ENCODE results near the gene STRA6. TPM values are rescaled to one million over a fixed set of nuclear protein-coding genes. Genes with fewer than 3 reads are reported as not detected.

The STRA6 gene
- total and polyA plus RNA-seq, 2 of the 8 experiments (the other 6 are each of a cell fraction or from before 2014, with no cell fraction given) = 9.3 to 14.5 TPM

- no peak overlapping the region for H3K27ac ChIP-seq (ENCODE audit: low read depth, low read length)
- H3K79me1 ChIP-seq (ENCODE audit: low read depth, low read length) = no peaks in the 10 kb centered on the region
- H2BK120ac ChIP-seq (replicated peaks; ENCODE audit: low read depth, low read length) = no peak overlapping the region
- no peak overlapping the region for H2AFZ ChIP-seq (ENCODE audit: low read length)
- TF ChIP-seq RXRA (IDR thresholded peaks at IDR 0.05; ENCODE audit: insufficient read depth, low read depth, low read length) (no peak), HDAC2 (IDR thresholded peaks at IDR 0.05; ENCODE audit: borderline replicate concordance in 1 of 2, low read depth in 2 of 2, low read length in 2 of 2) (no peak)
- no peak overlapping the region for H3K23ac ChIP-seq (ENCODE audit: insufficient read length)
- no peak overlapping the region for H2BK5ac ChIP-seq (ENCODE audit: low read depth, low read length)
- no peaks in the 10 kb centered on the region for H4K20me1 ChIP-seq (replicated peaks in 1 of 2; ENCODE audit: control insufficient read depth in 1 of 2, insufficient read depth in 2 of 2, low read length in 2 of 2)
- H3K4me3 ChIP-seq (ENCODE audit: extremely low read depth in 1 of 4, insufficient read depth in 2 of 4, low read depth in 3 of 4, low read length in 4 of 4) = no peak overlapping the region
- H4K5ac ChIP-seq (ENCODE audit: insufficient read length, low read depth, low read length) = no peak overlapping the region
- no peak overlapping the region for H4K8ac ChIP-seq (ENCODE audit: extremely low read depth, insufficient read depth, low read length)
- H3K56ac ChIP-seq (replicated peaks; ENCODE audit: insufficient read length, low read depth, low read length) = no peak overlapping the region
- no peak overlapping the region for H3K18ac ChIP-seq (ENCODE audit: extremely low read depth, low read length)
- no peak overlapping the region for H4K91ac ChIP-seq (replicated peaks; ENCODE audit: insufficient read length, low read length)
- no peaks in the 10 kb centered on the region for H3K36me3 ChIP-seq (ENCODE audit: control insufficient read depth in 2 of 4, insufficient read depth in 4 of 4, low read length in 3 of 4)
- no peak overlapping the region for H2BK15ac ChIP-seq (ENCODE audit: low read length)
- H3K4me2 ChIP-seq (ENCODE audit: insufficient read depth in 1 of 2, low read depth in 2 of 2, low read length in 2 of 2) = no peak overlapping the region
- no peak overlapping the region for H2AK5ac ChIP-seq (ENCODE audit: low read depth, low read length)
- ChIA-PET CTCF (ENCODE audit: partially characterized antibody) (interaction anchor here (1.0 to 5.1 kb wide), 12 partner anchors 10 to 71 kb away, joined by 3 to 34 read pairs (median 5); partner anchors contain the start of gene CCDC33), POLR2A (ENCODE audit: partially characterized antibody) (interaction anchor here (1.3 to 1.4 kb wide), 2 partner anchors 13 to 19 kb away, joined by 4 to 8 read pairs; no protein-coding TSS in a partner anchor)
- H2BK20ac ChIP-seq (ENCODE audit: low read length) = no peak overlapping the region
- no peaks in the 10 kb centered on the region for H3K9me3 ChIP-seq (ENCODE audit: insufficient read depth in 2 of 2, low read depth in 1 of 2, low read length in 1 of 2)
- no peak for FAIRE-seq
- H3K4ac ChIP-seq (replicated peaks; ENCODE audit: insufficient read length, low read depth, low read length) = no peak overlapping the region
- peaks cover 3 to 6% (median 5%) of the 10 kb centered on the region in 4 experiments for H3K4me1 ChIP-seq (replicated peaks in 1 of 4; ENCODE audit: control insufficient read depth in 3 of 4, insufficient read depth in 4 of 4, low read length in 3 of 4)
- DNase-seq (ENCODE audit: low read depth in 1 of 2, low spot score in 2 of 2) = no peak
- H3K79me2 ChIP-seq (ENCODE audit: control insufficient read depth in 1 of 2, insufficient read depth in 2 of 2, low read length in 2 of 2) = no peaks in the 10 kb centered on the region
- H3K27me3 ChIP-seq (replicated peaks in 1 of 4; ENCODE audit: control insufficient read depth in 3 of 4, extremely low read depth in 1 of 4, insufficient read depth in 3 of 4, low read length in 3 of 4) = no peaks in the 10 kb centered on the region; a peak in 3 of 7 replicates
- no peak overlapping the region for H3K14ac ChIP-seq (ENCODE audit: insufficient read length)
- H3K23me2 ChIP-seq (ENCODE audit: low read depth, low read length) = no peaks in the 10 kb centered on the region
- no peak overlapping the region for H2BK12ac ChIP-seq (ENCODE audit: low read depth, low read length)
- 91% methylated on average over 5 of the region's 5 CpGs; no CpG with 5 or more reads in 1 of the 2 experiments for WGBS, 2 experiments (ENCODE audit: extremely low coverage in 1 of 2, insufficient coverage in 1 of 2, insufficient read length in 1 of 2, insufficient replicate concordance in 2 of 2, low coverage in 1 of 2, low lambda C conversion rate in 2 of 2, missing lambda C conversion rate in 1 of 2)
- H3K9ac ChIP-seq (replicated peaks in 1 of 4; ENCODE audit: extremely low read depth in 1 of 4, low read depth in 3 of 4, low read length in 3 of 4) = no peak overlapping the region
Observed at GRCh38 chr15:74251131-74251811, 48.7 kb upstream of the STRA6 start.

All from H1 (cell line).